ENCODE data around the gene PGGHG. TPM values are rescaled to one million over a fixed set of nuclear protein-coding genes. Genes with fewer than 3 reads are reported as not detected.
A peak's percentile ranks its signal among the peaks of the same experiment; 100 is the strongest.
"Not testable (repeated sequence)": the region's sequence is repeated elsewhere in the genome, so short reads cannot be mapped to it uniquely, and the experiment has no call there.

PGGHG gene
- total and polyA plus RNA-seq, 2 of the 13 experiments (the other 11 are each of a cell fraction or from before 2014, with no cell fraction given): 5.9 to 14.8 TPM

DNA sequence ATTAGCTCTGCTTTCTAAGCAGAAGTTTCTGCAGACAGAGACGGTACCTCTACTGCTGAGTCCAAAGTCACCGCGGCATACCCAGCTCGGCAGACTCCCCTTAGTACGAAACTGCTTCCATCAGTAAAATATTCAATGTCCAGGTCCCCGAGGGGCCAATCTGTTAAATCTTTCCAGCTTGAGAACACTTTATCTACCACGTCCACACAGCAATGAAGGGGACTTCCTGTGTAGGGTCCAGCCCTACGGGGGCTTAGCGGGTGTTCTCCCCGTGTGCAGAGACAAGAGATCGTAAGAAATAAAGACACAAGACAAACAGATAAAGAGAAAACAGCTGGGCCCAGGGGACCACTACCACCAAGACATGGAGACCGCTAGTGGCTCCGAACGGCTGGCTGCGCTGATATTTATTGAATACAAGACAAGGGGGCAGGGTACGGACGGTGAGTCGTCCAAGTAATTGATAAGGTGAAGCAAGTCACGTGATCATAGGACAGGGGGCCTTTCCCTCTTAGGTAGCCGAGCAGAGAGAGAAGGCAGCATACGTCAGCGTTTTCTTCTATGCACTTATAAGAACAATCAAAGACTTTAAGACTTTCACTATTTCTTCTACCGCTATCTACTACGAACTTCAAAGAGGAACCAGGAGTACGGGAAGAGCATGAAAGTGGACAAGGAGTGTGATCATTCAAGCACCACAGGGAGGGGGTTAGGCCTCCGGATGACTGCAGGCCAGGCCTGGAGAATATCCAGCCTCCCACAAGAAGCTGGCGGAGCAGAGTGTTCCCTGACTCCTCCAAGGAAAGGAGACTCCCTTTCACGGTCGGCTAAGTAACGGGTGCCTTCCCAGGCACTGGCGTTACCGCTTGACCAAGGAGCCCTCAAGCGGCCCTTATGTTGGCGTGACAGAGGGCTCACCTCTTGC lies 35.9 kb downstream of the PGGHG start:
- peak; percentile 19; the same call in 1 of the 3 replicates for ATAC-seq
- peak overlapping the region; percentile 20; the same call in 1 of the 2 replicates for H3K9ac ChIP-seq (ENCODE audit: insufficient read depth, low read depth, low read length)
- 37% methylated on average over 26 of the region's 34 CpGs for WGBS (ENCODE audit: low lambda C conversion rate)
- BruUV-seq (replicated peaks); H4K20me1 ChIP-seq (ENCODE audit: insufficient read depth, low read length); H3K27me3 ChIP-seq (ENCODE audit: control insufficient read depth in 1 of 2, insufficient read depth in 2 of 2, low read length in 2 of 2); H3K79me2 ChIP-seq (ENCODE audit: insufficient read depth, low read length); DNase-seq (ENCODE audit: low spot score); H3K27ac ChIP-seq (ENCODE audit: extremely low read length, insufficient read depth, low read length); FAIRE-seq; CTCF ChIA-PET (ENCODE audit: low intra/inter-chr PET ratio, low total read pairs); intact Hi-C loops (cut with micrococcal nuclease; ENCODE audit: unreplicated experiment); H3K9me3 ChIP-seq (ENCODE audit: low read length); in situ Hi-C loops (cut with HindIII; ENCODE audit: extremely low pct_ligation_motif_present, low pct_unique_long_range_greater_than_20kb); H3K36me3 ChIP-seq (replicated peaks in 1 of 2; ENCODE audit: control insufficient read depth in 1 of 2, insufficient read depth in 2 of 2, low read length in 2 of 2); TF ChIP-seq USF2 (CRISPR knock-in tag; IDR thresholded peaks at IDR 0.05; ENCODE audit: borderline replicate concordance): not testable (repeated sequence)
- peak overlapping the region; percentile 69 for H3K4me2 ChIP-seq (ENCODE audit: low read depth, low read length)
- peaks cover 63% of the 10 kb centered on the region for H3K4me1 ChIP-seq (ENCODE audit: insufficient read depth, low read length)
- POLR2A ChIA-PET: interaction anchor here (0.7 to 6.1 kb wide), 4 partner anchors 12 to 40 kb away, joined by 3 to 85 read pairs (median 4); no protein-coding TSS in a partner anchor
- peak overlapping the region; percentile 7 to 50 (median 36); a peak in 5 of 6 replicates for H3K4me3 ChIP-seq (replicated peaks in 1 of 3; ENCODE audit: insufficient read depth in 1 of 3, low read depth in 2 of 3, low read length in 3 of 3)
- TF ChIP-seq TFAP4 (IDR thresholded peaks at IDR 0.05; ENCODE audit: borderline replicate concordance, low read depth) (peak; percentile 15; the same call in 1 of the 2 replicates), RAD51 (IDR thresholded peaks at IDR 0.05; ENCODE audit: borderline replicate concordance) (peak; percentile 84), USF2 (IDR thresholded peaks at IDR 0.05; ENCODE audit: low read depth, low read length) (peak; percentile 73)
- peak overlapping the region; percentile 1 for H2AFZ ChIP-seq (ENCODE audit: low read length)
